Trophoblast cell (in vitro differentiated cells and primary cell): ENCODE data around the gene PREP.

Experiments
- DNase-seq, 2 donors: peaks; one replicate each; pipeline ENCODE4 v3.0.0-alpha.2; 2016
- H2AFZ ChIP-seq: 2 replicates; pipeline ENCODE4 v1.6.1; 2013; ENCODE audit warnings: low read length, moderate library complexity, mild to moderate bottlenecking; ENCODE audit not compliant: insufficient read depth, poor library complexity
- H2AK5ac ChIP-seq: 2 replicates; pipeline ENCODE4 v1.6.1; 2013; ENCODE audit warnings: mild to moderate bottlenecking, low read length
- H2BK120ac ChIP-seq: 2 replicates; pipeline ENCODE4 v1.6.1; 2013; ENCODE audit warnings: low read length, mild to moderate bottlenecking, moderate library complexity; ENCODE audit not compliant: insufficient read depth, poor library complexity
- H2BK12ac ChIP-seq: 2 replicates; pipeline ENCODE4 v1.6.1; 2013; ENCODE audit warnings: mild to moderate bottlenecking, low read length, moderate library complexity
- H2BK5ac ChIP-seq: 2 replicates; pipeline ENCODE4 v1.6.1; 2013; ENCODE audit warnings: low read length, low read depth, moderate library complexity, mild to moderate bottlenecking; ENCODE audit not compliant: poor library complexity
- H3K14ac ChIP-seq: 2 replicates; pipeline ENCODE4 v1.6.1; 2013; ENCODE audit warnings: mild to moderate bottlenecking, low read length
- H3K18ac ChIP-seq: 2 replicates; pipeline ENCODE4 v1.6.1; 2013; ENCODE audit warnings: mild to moderate bottlenecking, low read length
- H3K23ac ChIP-seq: 2 replicates; pipeline ENCODE4 v1.6.1; 2013; ENCODE audit warnings: low read length
- H3K27ac ChIP-seq: 2 replicates; pipeline ENCODE4 v1.5.1; 2013; ENCODE audit warnings: low read depth, mild to moderate bottlenecking, inconsistent platforms, low read length, moderate library complexity
- H3K27me3 ChIP-seq: 2 replicates; pipeline ENCODE4 v1.6.1; 2013; ENCODE audit warnings: inconsistent platforms, mild to moderate bottlenecking, low read length, moderate library complexity; ENCODE audit not compliant: insufficient read depth
- H3K36me3 ChIP-seq, 2 experiments: 1 replicate in 1 of 2; 2 replicates in 1 of 2; pipeline ENCODE4 v1.6.1; 2013; ENCODE audit warnings: low read length in 2 of 2, mild to moderate bottlenecking in 2 of 2, moderate library complexity in 1 of 2; ENCODE audit not compliant: insufficient read depth in 2 of 2, control insufficient read depth in 1 of 2
- H3K4ac ChIP-seq: 2 replicates; pipeline ENCODE4 v1.6.1; 2013; ENCODE audit warnings: low read depth, mild to moderate bottlenecking, low read length, moderate library complexity
- H3K4me1 ChIP-seq, 2 experiments: 1 replicate in 1 of 2; 2 replicates in 1 of 2; pipeline ENCODE4 v1.6.1; 2013; ENCODE audit warnings: low read length in 2 of 2, mild to moderate bottlenecking in 2 of 2, moderate library complexity in 1 of 2; ENCODE audit not compliant: insufficient read depth in 2 of 2, control insufficient read depth in 1 of 2
- H3K4me2 ChIP-seq: 2 replicates; pipeline ENCODE4 v1.6.1; 2013; ENCODE audit warnings: inconsistent platforms, mild to moderate bottlenecking, low read length, moderate library complexity
- H3K4me3 ChIP-seq: 2 replicates; pipeline ENCODE4 v1.5.1; 2013; ENCODE audit warnings: mild to moderate bottlenecking, low read depth, low read length, inconsistent platforms
- H3K79me1 ChIP-seq: one replicate; pipeline ENCODE4 v1.6.1; 2013; ENCODE audit warnings: low read length
- H3K79me2 ChIP-seq: 2 replicates; pipeline ENCODE4 v1.6.1; 2013; ENCODE audit warnings: low read length, mild to moderate bottlenecking; ENCODE audit not compliant: control insufficient read depth, insufficient read depth, poor library complexity
- H3K9ac ChIP-seq: 2 replicates; pipeline ENCODE4 v1.6.1; 2013; ENCODE audit warnings: mild to moderate bottlenecking, low read length
- H3K9me3 ChIP-seq: 2 replicates; pipeline ENCODE4 v1.6.1; 2013; ENCODE audit warnings: low read depth, mild to moderate bottlenecking, control low read depth, inconsistent platforms, low read length; ENCODE audit not compliant: insufficient read depth
- H4K12ac ChIP-seq: 2 replicates; pipeline ENCODE4 v1.6.1; 2013; ENCODE audit warnings: low read depth, mild to moderate bottlenecking, low read length, moderate library complexity
- H4K8ac ChIP-seq: 2 replicates; pipeline ENCODE4 v1.6.1; 2013; ENCODE audit warnings: low read depth, mild to moderate bottlenecking, low read length, moderate library complexity
- H4K91ac ChIP-seq: one replicate; pipeline ENCODE4 v1.6.1; 2013; ENCODE audit warnings: low read depth, mild to moderate bottlenecking, low read length, moderate library complexity
- WGBS: extraction: QIAGEN DNeasy Blood & Tissue Kit; methylation state at CpG from one replicate; pipeline ENCODE4 v1.1.7; 2013; ENCODE audit warnings: missing lambda C conversion rate; ENCODE audit not compliant: insufficient read length, insufficient coverage; ENCODE audit errors: extremely low coverage; 5-methylcytosine and 5-hydroxymethylcytosine counted together

Gene PREP

DNA sequence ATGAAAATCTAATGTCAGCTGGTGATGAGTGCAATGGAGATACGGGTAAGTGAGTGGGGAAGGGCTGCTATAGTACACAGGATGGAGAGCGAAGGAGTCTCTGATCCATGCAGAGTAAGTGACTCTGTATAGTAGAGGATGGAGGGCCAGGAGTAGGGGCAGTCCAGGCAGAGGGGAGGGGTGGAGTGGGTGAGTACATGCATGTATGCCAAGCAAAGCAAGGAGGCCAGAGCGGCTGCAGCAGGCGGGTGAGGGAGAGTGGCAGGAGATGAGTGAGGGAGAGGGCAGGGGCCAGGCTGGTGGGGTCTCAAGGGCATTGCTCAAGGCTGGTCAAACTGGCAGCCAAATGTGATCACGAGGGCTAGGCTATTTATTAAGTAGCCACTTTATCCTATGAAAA is 94.0 kb downstream of the PREP start:
- Histone ChIP-seq H4K91ac (no peak overlapping the region), H4K8ac (no peak overlapping the region), H3K4me3 (no peak overlapping the region), H3K9me3 (no peaks in the 10 kb centered on the region), H3K4me2 (no peak overlapping the region), H2AK5ac (no peak overlapping the region), H2BK120ac (no peak overlapping the region), H2AFZ (no peak overlapping the region), H3K14ac (no peak overlapping the region), H3K23ac (no peak overlapping the region), H4K12ac (no peak overlapping the region), H3K4ac (no peak overlapping the region), H3K18ac (no peak overlapping the region), H3K79me1 (no peaks in the 10 kb centered on the region), H3K9ac (no peak overlapping the region), H3K27me3 (no peaks in the 10 kb centered on the region), H2BK12ac (no peak overlapping the region), H3K27ac (no peak overlapping the region), H3K79me2 (no peaks in the 10 kb centered on the region), H2BK5ac (no peak overlapping the region), H3K36me3 (peaks cover 3% of the 10 kb centered on the region in 2 experiments), H3K4me1 (no peaks in the 10 kb centered on the region)
- no CpG with 5 or more reads among the region's 5 CpGs for WGBS
- no peak for DNase-seq

DNA sequence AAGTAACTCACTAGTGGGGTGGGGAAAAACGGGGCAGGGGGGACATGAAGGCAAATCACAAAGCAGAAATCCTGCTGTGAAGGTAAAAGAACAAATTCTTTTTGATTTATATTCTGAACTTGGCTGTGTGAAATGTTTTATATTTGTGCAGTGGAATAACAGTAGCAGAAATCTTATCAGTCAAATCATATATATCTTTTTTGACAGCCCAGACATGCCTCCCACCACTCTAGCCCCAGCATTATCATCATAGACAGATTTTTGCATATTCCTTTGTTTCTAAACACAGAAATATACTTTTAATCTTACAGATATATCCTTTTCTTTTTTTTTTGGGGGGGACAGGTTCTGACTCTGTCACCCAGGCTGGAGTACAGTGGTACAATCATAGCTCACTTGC is 97.4 kb downstream of the PREP start:
- no CpG with 5 or more reads among the region's 1 CpG for WGBS
- Histone ChIP-seq H4K12ac (no peak overlapping the region), H2AFZ (no peak overlapping the region), H3K4me1 (peaks cover 3 to 5% of the 10 kb centered on the region in 2 experiments), H4K91ac (no peak overlapping the region), H3K9ac (no peak overlapping the region), H3K4me3 (no peak overlapping the region), H3K14ac (no peak overlapping the region), H3K23ac (no peak overlapping the region), H3K9me3 (no peaks in the 10 kb centered on the region), H3K79me2 (no peaks in the 10 kb centered on the region), H2AK5ac (no peak overlapping the region), H2BK12ac (no peak overlapping the region), H3K4ac (no peak overlapping the region), H3K4me2 (no peak overlapping the region), H3K27ac (no peak overlapping the region), H2BK5ac (no peak overlapping the region), H3K27me3 (no peaks in the 10 kb centered on the region), H3K18ac (no peak overlapping the region), H4K8ac (no peak overlapping the region), H3K79me1 (no peaks in the 10 kb centered on the region), H2BK120ac (no peak overlapping the region), H3K36me3 (peaks cover 0 to 8% of the 10 kb centered on the region in 2 experiments)
- DNase-seq = no peak

DNA sequence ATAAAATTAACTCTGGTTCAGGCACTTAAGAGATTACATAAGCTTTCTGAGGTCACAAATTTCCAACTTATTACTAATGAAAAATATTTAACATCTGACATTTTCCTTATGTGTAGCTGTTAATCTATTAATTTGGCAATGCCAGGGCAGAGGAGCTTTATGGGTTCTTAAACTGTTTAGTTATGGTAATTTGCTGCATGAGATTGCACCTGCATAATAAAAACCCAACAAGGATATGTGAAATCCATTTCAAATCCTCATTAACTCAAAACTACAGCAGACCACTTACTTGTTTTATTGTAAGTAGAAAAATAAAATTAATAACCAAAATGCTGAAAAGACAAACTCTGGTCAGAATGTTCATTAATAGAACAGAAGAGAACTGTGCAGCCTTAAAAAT is 98.1 kb downstream of the PREP start:
- no peak overlapping the region for H3K14ac ChIP-seq
- peaks cover 0 to 7% of the 10 kb centered on the region in 2 experiments for H3K36me3 ChIP-seq
- H2BK12ac ChIP-seq = no peak overlapping the region
- H3K4me2 ChIP-seq = no peak overlapping the region
- H3K4ac ChIP-seq = no peak overlapping the region
- no peak overlapping the region for H2BK120ac ChIP-seq
- no peak overlapping the region for H3K4me3 ChIP-seq
- H4K8ac ChIP-seq = no peak overlapping the region
- H3K23ac ChIP-seq = no peak overlapping the region
- H3K27ac ChIP-seq = no peak overlapping the region
- H3K4me1 ChIP-seq = peaks cover 3 to 5% of the 10 kb centered on the region in 2 experiments
- H4K91ac ChIP-seq = no peak overlapping the region
- H3K18ac ChIP-seq = no peak overlapping the region
- no peak for DNase-seq
- no peak overlapping the region for H2AFZ ChIP-seq
- H3K27me3 ChIP-seq = no peaks in the 10 kb centered on the region
- no peak overlapping the region for H2BK5ac ChIP-seq
- no peak overlapping the region for H2AK5ac ChIP-seq
- no peaks in the 10 kb centered on the region for H3K9me3 ChIP-seq
- H3K79me2 ChIP-seq = no peaks in the 10 kb centered on the region
- H3K9ac ChIP-seq = no peak overlapping the region
- H4K12ac ChIP-seq = no peak overlapping the region
- no peaks in the 10 kb centered on the region for H3K79me1 ChIP-seq

- Histone ChIP-seq H3K14ac (no peak overlapping the region), H3K27me3 (no peaks in the 10 kb centered on the region), H3K4me2 (no peak overlapping the region), H2AK5ac (no peak overlapping the region), H3K4me3 (no peak overlapping the region), H2BK12ac (no peak overlapping the region), H2AFZ (no peak overlapping the region), H3K27ac (no peak overlapping the region), H3K4me1 (peaks cover 3 to 5% of the 10 kb centered on the region in 2 experiments), H3K4ac (no peak overlapping the region), H3K36me3 (peaks cover 0 to 7% of the 10 kb centered on the region in 2 experiments), H3K9me3 (no peaks in the 10 kb centered on the region), H3K79me1 (no peaks in the 10 kb centered on the region), H2BK120ac (no peak overlapping the region), H4K91ac (no peak overlapping the region), H3K79me2 (no peaks in the 10 kb centered on the region), H2BK5ac (no peak overlapping the region), H4K12ac (no peak overlapping the region), H3K23ac (no peak overlapping the region), H4K8ac (no peak overlapping the region), H3K9ac (no peak overlapping the region), H3K18ac (no peak overlapping the region)
- DNase-seq = no peak
- no CpG with 5 or more reads among the region's 3 CpGs for WGBS
Measured at GRCh38 chr6:105304366-105304765, 98.5 kb downstream of the PREP start.
